ENCODE measurements around the gene LEO1.

DNA sequence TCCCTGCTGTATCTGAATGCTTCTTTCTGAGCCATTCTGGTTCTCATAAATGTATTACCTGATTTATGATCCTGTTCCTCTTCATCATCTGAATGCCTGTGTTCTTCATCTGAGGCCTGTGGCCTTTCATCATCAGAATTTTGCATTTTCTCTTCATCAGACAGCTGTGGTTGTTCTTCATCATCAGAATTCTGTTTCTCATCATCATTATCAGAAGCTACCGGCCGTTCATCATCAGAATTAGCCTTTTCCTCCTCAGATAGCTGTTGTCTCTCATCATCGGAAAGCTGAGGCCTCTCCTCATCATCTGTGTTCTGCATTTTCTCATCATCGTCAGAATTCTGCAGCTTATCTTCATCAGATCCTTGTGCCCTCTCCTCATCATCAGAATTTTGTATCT, 5.9 kb downstream of the LEO1 start:
- TF ChIP-seq, protein P1, sequence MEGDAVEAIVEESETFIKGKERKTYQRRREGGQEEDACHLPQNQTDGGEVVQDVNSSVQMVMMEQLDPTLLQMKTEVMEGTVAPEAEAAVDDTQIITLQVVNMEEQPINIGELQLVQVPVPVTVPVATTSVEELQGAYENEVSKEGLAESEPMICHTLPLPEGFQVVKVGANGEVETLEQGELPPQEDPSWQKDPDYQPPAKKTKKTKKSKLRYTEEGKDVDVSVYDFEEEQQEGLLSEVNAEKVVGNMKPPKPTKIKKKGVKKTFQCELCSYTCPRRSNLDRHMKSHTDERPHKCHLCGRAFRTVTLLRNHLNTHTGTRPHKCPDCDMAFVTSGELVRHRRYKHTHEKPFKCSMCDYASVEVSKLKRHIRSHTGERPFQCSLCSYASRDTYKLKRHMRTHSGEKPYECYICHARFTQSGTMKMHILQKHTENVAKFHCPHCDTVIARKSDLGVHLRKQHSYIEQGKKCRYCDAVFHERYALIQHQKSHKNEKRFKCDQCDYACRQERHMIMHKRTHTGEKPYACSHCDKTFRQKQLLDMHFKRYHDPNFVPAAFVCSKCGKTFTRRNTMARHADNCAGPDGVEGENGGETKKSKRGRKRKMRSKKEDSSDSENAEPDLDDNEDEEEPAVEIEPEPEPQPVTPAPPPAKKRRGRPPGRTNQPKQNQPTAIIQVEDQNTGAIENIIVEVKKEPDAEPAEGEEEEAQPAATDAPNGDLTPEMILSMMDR (IDR thresholded peaks at IDR 0.05; ENCODE audit: insufficient read depth, low read length, poor library complexity, severe bottlenecking): no peak
- no peak for TF ChIP-seq EZH2phosphoT487 (conservative IDR thresholded peaks at IDR 0.05; ENCODE audit: low read length)

All from SU-DHL-6 (cell line).